MM.1S (cell line): ENCODE results near the gene GAS7.

Experiments
- DNase-seq: peaks from one replicate; pipeline ENCODE4 v3.0.0-alpha.2; 2015
- H2AFZ ChIP-seq: fragments of 300-600 bp; sonication (generic); 2 replicates; pipeline ENCODE4 v1.6.0; 2016; ENCODE audit warnings: antibody characterized with exemption, low read length
- H3F3A ChIP-seq: fragments of 300-600 bp; sonication (generic); 2 replicates; pipeline ENCODE4 v1.6.1; 2016; ENCODE audit warnings: mild to moderate bottlenecking, antibody characterized with exemption, low read length, moderate library complexity, mixed read lengths; ENCODE audit not compliant: insufficient read depth
- H3K27ac ChIP-seq: fragments of 300-600 bp; sonication (generic); 2 replicates; pipeline ENCODE4 v1.5.1; 2016; ENCODE audit warnings: mild to moderate bottlenecking, low read length
- H3K27me3 ChIP-seq: fragments of 300-600 bp; sonication (generic); replicated peaks from 2 replicates; pipeline ENCODE4 v1.6.0; 2016; ENCODE audit warnings: low read length; ENCODE audit not compliant: insufficient read depth
- H3K36me3 ChIP-seq: fragments of 300-600 bp; sonication (generic); replicated peaks from 2 replicates; pipeline ENCODE4 v1.6.1; 2016; ENCODE audit warnings: mild to moderate bottlenecking, low read length, mixed read lengths; ENCODE audit not compliant: insufficient read depth
- H3K4me1 ChIP-seq: fragments of 300-600 bp; sonication (generic); 2 replicates; pipeline ENCODE4 v1.6.1; 2016; ENCODE audit warnings: low read length, mixed read lengths
- H3K4me2 ChIP-seq: fragments of 300-600 bp; sonication (generic); 2 replicates; pipeline ENCODE4 v1.6.0; 2016; ENCODE audit warnings: low read depth, low read length
- H3K4me3 ChIP-seq: fragments of 300-600 bp; sonication (generic); 2 replicates; pipeline ENCODE4 v1.5.1; 2016; ENCODE audit warnings: low read length, mixed read lengths
- H3K79me2 ChIP-seq: fragments of 300-600 bp; sonication (generic); 2 replicates; pipeline ENCODE4 v1.6.1; 2016; ENCODE audit warnings: mixed run types, low read length, mixed read lengths
- H3K9ac ChIP-seq: fragments of 300-600 bp; sonication (generic); 2 replicates; pipeline ENCODE4 v1.6.1; 2016; ENCODE audit warnings: low read length, mixed read lengths
- H3K9me2 ChIP-seq: fragments of 300-600 bp; sonication (generic); replicated peaks from 2 replicates; pipeline ENCODE4 v1.6.1; 2016; ENCODE audit warnings: mild to moderate bottlenecking, low read length, mixed read lengths; ENCODE audit not compliant: insufficient read depth
- H3K9me3 ChIP-seq: fragments of 300-600 bp; sonication (generic); replicated peaks from 2 replicates; pipeline ENCODE4 v1.6.1; 2016; ENCODE audit warnings: mild to moderate bottlenecking, low read length, mixed read lengths; ENCODE audit not compliant: insufficient read depth
- H4K20me1 ChIP-seq: fragments of 300-600 bp; sonication (generic); 2 replicates; pipeline ENCODE4 v1.6.1; 2016; ENCODE audit warnings: mild to moderate bottlenecking, low read length, moderate library complexity, mixed read lengths; ENCODE audit not compliant: insufficient read depth
- CTCF ChIP-seq: fragments of 300-600 bp; sonication (generic); IDR thresholded peaks from 2 replicates; pipeline ENCODE4 v1.5.1; 2016; ENCODE audit warnings: antibody characterized with exemption, low read length, mixed read lengths
- EZH2 ChIP-seq: fragments of 300-600 bp; sonication (generic); optimal IDR thresholded peaks from 2 replicates; pipeline ENCODE3; 2017; ENCODE audit warnings: low read depth, mild to moderate bottlenecking, antibody characterized with exemption, low read length, mixed read lengths
- EZH2phosphoT487 ChIP-seq: fragments of 300-600 bp; sonication (generic); IDR thresholded peaks from 2 replicates; pipeline ENCODE4 v1.6.1; 2018; ENCODE audit warnings: antibody characterized with exemption, low read length

Gene GAS7

GRCh38 chr17:9900044-9900594, 298.3 kb downstream of the GAS7 start:
- Histone ChIP-seq H3K9me3 (no peaks in the 10 kb centered on the region), H3K9me2 (no peaks in the 10 kb centered on the region), H3K4me3 (no peak overlapping the region), H3K36me3 (no peaks in the 10 kb centered on the region), H3K4me2 (no peak overlapping the region), H3F3A (no peaks in the 10 kb centered on the region), H4K20me1 (no peaks in the 10 kb centered on the region), H2AFZ (no peak overlapping the region), H3K79me2 (no peaks in the 10 kb centered on the region), H3K4me1 (no peaks in the 10 kb centered on the region), H3K9ac (no peak overlapping the region), H3K27ac (no peak overlapping the region), H3K27me3 (peaks cover 19% of the 10 kb centered on the region)
- no peak for TF ChIP-seq EZH2
- no peak for TF ChIP-seq EZH2phosphoT487
- no peak for TF ChIP-seq CTCF
- no peak for DNase-seq

- no peak overlapping the region for H3K4me3 ChIP-seq
- no peak for DNase-seq
- H3F3A ChIP-seq: no peaks in the 10 kb centered on the region
- H4K20me1 ChIP-seq: no peaks in the 10 kb centered on the region
- no peaks in the 10 kb centered on the region for H3K36me3 ChIP-seq
- H3K9me3 ChIP-seq: no peaks in the 10 kb centered on the region
- no peak for TF ChIP-seq EZH2
- no peak for TF ChIP-seq EZH2phosphoT487
- H3K79me2 ChIP-seq: no peaks in the 10 kb centered on the region
- no peaks in the 10 kb centered on the region for H3K4me1 ChIP-seq
- no peak overlapping the region for H3K4me2 ChIP-seq
- no peak overlapping the region for H2AFZ ChIP-seq
- H3K9ac ChIP-seq: no peak overlapping the region
- H3K27me3 ChIP-seq: peaks cover 19% of the 10 kb centered on the region
- H3K27ac ChIP-seq: no peak overlapping the region
- H3K9me2 ChIP-seq: no peaks in the 10 kb centered on the region
Observed at GRCh38 chr17:9899280-9900043, 298.9 kb downstream of the GAS7 start.

- Histone ChIP-seq H3K36me3 (no peaks in the 10 kb centered on the region), H3K4me2 (no peak overlapping the region), H3K27ac (no peak overlapping the region), H3F3A (no peaks in the 10 kb centered on the region), H3K9ac (no peak overlapping the region), H3K4me1 (no peaks in the 10 kb centered on the region), H3K9me3 (no peaks in the 10 kb centered on the region), H2AFZ (no peak overlapping the region), H3K4me3 (no peak overlapping the region), H4K20me1 (no peaks in the 10 kb centered on the region), H3K9me2 (no peaks in the 10 kb centered on the region), H3K79me2 (no peaks in the 10 kb centered on the region), H3K27me3 (peaks cover 17% of the 10 kb centered on the region)
- DNase-seq: no peak
- TF ChIP-seq EZH2 (no peak), CTCF (no peak), EZH2phosphoT487 (no peak)
Observed at GRCh38 chr17:9898812-9899211, 299.6 kb downstream of the GAS7 start.
